Measurements from ENCODE around the gene NALCN. TPM values are rescaled to one million over a fixed set of nuclear protein-coding genes. Genes with fewer than 3 reads are reported as not detected.

NALCN gene
- total and polyA plus RNA-seq, 2 experiments from 2014 or later, result 0.50 to 0.87 TPM

- no peak overlapping the region for H3K4me2 ChIP-seq
- Mint-ChIP-seq H3K27me3 (ENCODE audit: insufficient read depth, low read depth, poor library complexity) (no peaks in the 10 kb centered on the region), H3K27ac (no peak overlapping the region), H3K9me3 (no peaks in the 10 kb centered on the region), H3K4me3 (no peak overlapping the region), H3K36me3 (ENCODE audit: low read depth) (no peaks in the 10 kb centered on the region), H3K4me1 (no peaks in the 10 kb centered on the region)
- DNase-seq (ENCODE audit: low spot score) (no peak), ATAC-seq (no peak)
- no peaks in the 10 kb centered on the region for H3K9me2 ChIP-seq (ENCODE audit: insufficient read depth)
- H4K20me1 ChIP-seq (replicated peaks; ENCODE audit: insufficient read depth), result no peaks in the 10 kb centered on the region
- H3K27ac ChIP-seq (ENCODE audit: low read depth), result no peak overlapping the region
- H2AFZ ChIP-seq, result no peak overlapping the region
- H3K4me3 ChIP-seq, result no peak overlapping the region
- H3K36me3 ChIP-seq (ENCODE audit: insufficient read depth), result no peaks in the 10 kb centered on the region
- H3F3A ChIP-seq (replicated peaks; ENCODE audit: low read depth), result no peaks in the 10 kb centered on the region
- H3K4me1 ChIP-seq (ENCODE audit: insufficient read depth), result no peaks in the 10 kb centered on the region
- no peaks in the 10 kb centered on the region for H3K27me3 ChIP-seq (ENCODE audit: insufficient read depth)
- TF ChIP-seq CTCF (conservative IDR thresholded peaks at IDR 0.05; ENCODE audit: low read depth in 2 of 2), result no peak
- TF ChIP-seq ZNF331 (CRISPR knock-in tag; IDR thresholded peaks at IDR 0.05; ENCODE audit: low read depth), result no peak
- no peak for TF ChIP-seq ETS1 (IDR thresholded peaks at IDR 0.05)
- no peak for TF ChIP-seq JUNB (IDR thresholded peaks at IDR 0.05; ENCODE audit: unreplicated experiment)
- TF ChIP-seq EZH2 (IDR thresholded peaks at IDR 0.05; ENCODE audit: low read depth, unreplicated experiment), result no peak
- no peak for TF ChIP-seq POLR2AphosphoS5 (IDR thresholded peaks at IDR 0.05; ENCODE audit: low read depth)
- TF ChIP-seq, protein P1, sequence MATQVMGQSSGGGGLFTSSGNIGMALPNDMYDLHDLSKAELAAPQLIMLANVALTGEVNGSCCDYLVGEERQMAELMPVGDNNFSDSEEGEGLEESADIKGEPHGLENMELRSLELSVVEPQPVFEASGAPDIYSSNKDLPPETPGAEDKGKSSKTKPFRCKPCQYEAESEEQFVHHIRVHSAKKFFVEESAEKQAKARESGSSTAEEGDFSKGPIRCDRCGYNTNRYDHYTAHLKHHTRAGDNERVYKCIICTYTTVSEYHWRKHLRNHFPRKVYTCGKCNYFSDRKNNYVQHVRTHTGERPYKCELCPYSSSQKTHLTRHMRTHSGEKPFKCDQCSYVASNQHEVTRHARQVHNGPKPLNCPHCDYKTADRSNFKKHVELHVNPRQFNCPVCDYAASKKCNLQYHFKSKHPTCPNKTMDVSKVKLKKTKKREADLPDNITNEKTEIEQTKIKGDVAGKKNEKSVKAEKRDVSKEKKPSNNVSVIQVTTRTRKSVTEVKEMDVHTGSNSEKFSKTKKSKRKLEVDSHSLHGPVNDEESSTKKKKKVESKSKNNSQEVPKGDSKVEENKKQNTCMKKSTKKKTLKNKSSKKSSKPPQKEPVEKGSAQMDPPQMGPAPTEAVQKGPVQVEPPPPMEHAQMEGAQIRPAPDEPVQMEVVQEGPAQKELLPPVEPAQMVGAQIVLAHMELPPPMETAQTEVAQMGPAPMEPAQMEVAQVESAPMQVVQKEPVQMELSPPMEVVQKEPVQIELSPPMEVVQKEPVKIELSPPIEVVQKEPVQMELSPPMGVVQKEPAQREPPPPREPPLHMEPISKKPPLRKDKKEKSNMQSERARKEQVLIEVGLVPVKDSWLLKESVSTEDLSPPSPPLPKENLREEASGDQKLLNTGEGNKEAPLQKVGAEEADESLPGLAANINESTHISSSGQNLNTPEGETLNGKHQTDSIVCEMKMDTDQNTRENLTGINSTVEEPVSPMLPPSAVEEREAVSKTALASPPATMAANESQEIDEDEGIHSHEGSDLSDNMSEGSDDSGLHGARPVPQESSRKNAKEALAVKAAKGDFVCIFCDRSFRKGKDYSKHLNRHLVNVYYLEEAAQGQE (IDR thresholded peaks at IDR 0.05; ENCODE audit: unreplicated experiment), result no peak
- no peak for TF ChIP-seq CREB1 (CRISPR knock-in tag; IDR thresholded peaks at IDR 0.05; ENCODE audit: low read depth)
- TF ChIP-seq EZH2phosphoT487 (IDR thresholded peaks at IDR 0.05; ENCODE audit: unreplicated experiment), result no peak
- no peak for TF ChIP-seq ZNF114 (CRISPR knock-in tag; IDR thresholded peaks at IDR 0.05)
- H3K79me2 ChIP-seq (replicated peaks; ENCODE audit: insufficient read depth), result no peaks in the 10 kb centered on the region
Measured at GRCh38 chr13:101190976-101191375, 225.3 kb downstream of the NALCN start.

DNA sequence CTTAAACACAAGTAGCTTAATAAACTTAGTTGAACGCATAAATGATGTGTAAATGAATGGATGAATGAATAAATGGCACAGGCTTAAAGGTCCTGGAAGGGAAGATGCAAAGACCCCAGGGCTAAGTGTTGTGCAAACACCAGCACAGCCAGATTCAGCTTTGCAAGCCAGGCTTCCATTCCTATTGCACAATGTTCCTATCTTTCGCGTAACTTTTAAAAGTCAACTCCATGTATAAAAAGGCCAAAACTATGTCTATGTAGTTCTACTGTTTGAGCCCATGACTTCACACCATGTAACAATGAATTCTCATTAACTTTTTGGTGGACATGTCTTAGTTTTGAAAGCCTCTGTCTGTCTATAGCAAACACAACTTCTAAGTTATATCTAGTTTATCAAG is 226.0 kb downstream of the NALCN start:
- Histone ChIP-seq H3K27me3 (ENCODE audit: insufficient read depth) (no peaks in the 10 kb centered on the region), H3F3A (replicated peaks; ENCODE audit: low read depth) (no peaks in the 10 kb centered on the region), H3K4me3 (no peak overlapping the region), H3K79me2 (replicated peaks; ENCODE audit: insufficient read depth) (no peaks in the 10 kb centered on the region), H2AFZ (no peak overlapping the region), H4K20me1 (replicated peaks; ENCODE audit: insufficient read depth) (no peaks in the 10 kb centered on the region), H3K36me3 (ENCODE audit: insufficient read depth) (no peaks in the 10 kb centered on the region), H3K4me1 (ENCODE audit: insufficient read depth) (no peaks in the 10 kb centered on the region), H3K4me2 (no peak overlapping the region), H3K9me2 (ENCODE audit: insufficient read depth) (no peaks in the 10 kb centered on the region), H3K27ac (ENCODE audit: low read depth) (no peak overlapping the region)
- no peak for DNase-seq (ENCODE audit: low spot score)
- Mint-ChIP-seq H3K4me1 (no peaks in the 10 kb centered on the region), H3K27ac (no peak overlapping the region), H3K36me3 (ENCODE audit: low read depth) (no peaks in the 10 kb centered on the region), H3K4me3 (no peak overlapping the region), H3K9me3 (no peaks in the 10 kb centered on the region), H3K27me3 (ENCODE audit: insufficient read depth, low read depth, poor library complexity) (no peaks in the 10 kb centered on the region)
- ATAC-seq, result no peak
- no peak for TF ChIP-seq ZNF331 (CRISPR knock-in tag; IDR thresholded peaks at IDR 0.05; ENCODE audit: low read depth)
